ENCODE data around the gene PXK. TPM values are rescaled to one million over a fixed set of nuclear protein-coding genes. Genes with fewer than 3 reads are reported as not detected.
A peak's percentile ranks its signal among the peaks of the same experiment; 100 is the strongest.
"Not testable (repeated sequence)": the region's sequence is repeated elsewhere in the genome, so short reads cannot be mapped to it uniquely, and the experiment has no call there.

PXK gene
- polyA plus RNA-seq, 1 donor: 17.2 TPM

DNA sequence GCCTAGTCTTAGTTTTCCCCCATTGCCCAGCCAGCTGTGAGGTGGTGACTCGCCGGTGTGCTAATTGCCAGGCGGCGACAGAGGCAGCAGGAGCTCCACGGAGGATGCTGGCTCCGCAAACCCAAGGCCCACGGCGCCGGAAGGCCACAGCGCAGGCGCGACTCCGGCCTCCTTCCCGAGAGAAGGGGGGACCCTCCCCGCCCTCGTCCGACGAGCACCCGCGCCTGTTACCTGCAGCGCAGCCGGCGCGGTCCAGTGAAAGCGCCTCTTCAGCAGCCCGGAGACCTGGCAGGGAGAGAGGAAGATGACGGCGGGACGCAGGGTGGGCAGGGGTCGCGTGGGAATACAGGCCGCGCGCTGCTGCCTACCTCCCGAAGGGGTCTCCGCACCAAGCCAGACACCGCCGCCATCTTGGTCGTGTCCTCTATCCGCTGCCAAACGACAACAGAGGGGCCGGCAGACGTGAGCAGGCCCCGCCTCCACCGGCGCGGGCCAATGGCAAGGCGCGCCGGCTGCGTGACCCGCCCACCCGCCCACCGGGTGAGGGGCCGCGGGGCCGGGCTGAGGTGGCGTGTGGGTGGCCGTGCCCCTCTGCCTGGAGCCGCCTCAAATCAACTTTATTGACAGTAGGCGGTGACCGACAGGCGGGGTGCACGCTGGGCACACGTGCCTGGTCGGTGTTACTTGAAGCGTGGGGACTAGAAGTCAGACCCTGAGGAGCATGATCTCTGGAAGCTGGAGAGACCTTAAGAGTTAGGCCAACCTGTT lies 100.9 kb downstream of the PXK start, which contains the start of gene PDHB:
Gene PDHB, minus strand, starts transcription at position 433 of the 768 bp plus-strand sequence. Its CDS starts 23 bp downstream, at position 410.
- no CpG with 5 or more reads among the region's 67 CpGs for WGBS (ENCODE audit: insufficient coverage, low lambda C conversion rate)

DNA sequence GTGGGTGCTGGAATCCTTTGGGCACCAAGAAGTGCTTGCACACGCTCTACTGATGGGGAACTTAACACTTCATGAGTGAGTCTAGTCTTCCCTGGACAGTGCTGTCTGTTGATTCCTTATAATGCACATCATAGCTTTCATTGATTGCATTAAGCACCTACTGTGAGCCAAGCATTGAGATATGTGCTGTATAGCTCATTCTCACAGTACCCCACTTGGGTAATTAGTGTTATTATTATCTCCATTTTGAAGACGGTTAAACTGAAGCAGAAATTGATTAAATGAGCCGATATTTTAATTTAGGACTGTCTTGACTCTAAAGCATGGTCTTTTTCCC lies 101.4 kb downstream of the PXK start:
- peaks cover 7% of the 10 kb centered on the region for H3K4me1 ChIP-seq (ENCODE audit: control insufficient read depth, insufficient read depth, low read length)
- H3K27me3 ChIP-seq (ENCODE audit: control insufficient read depth, insufficient read depth, low read length): no peaks in the 10 kb centered on the region
- peak overlapping the region; percentile 99 for H3K4me3 ChIP-seq (ENCODE audit: low read length)
- WGBS (ENCODE audit: insufficient coverage, low lambda C conversion rate): no CpG with 5 or more reads among the region's 3 CpGs
- peak overlapping the region; percentile 35 for H3K27ac ChIP-seq (ENCODE audit: low read length)
- DNase-seq: no peak
- H3K9me3 ChIP-seq (ENCODE audit: control insufficient read depth, low read depth, low read length): no peaks in the 10 kb centered on the region
- peaks cover 28% of the 10 kb centered on the region for H3K36me3 ChIP-seq (ENCODE audit: control insufficient read depth, insufficient read depth, low read length)

More for the DNA sequence above, 100.9 kb downstream of the PXK start, which contains the start of gene PDHB:
- Histone ChIP-seq H3K9me3 (ENCODE audit: control insufficient read depth, low read depth, low read length) (no peaks in the 10 kb centered on the region), H3K4me1 (ENCODE audit: control insufficient read depth, insufficient read depth, low read length) (peaks cover 7% of the 10 kb centered on the region), H3K4me3 (ENCODE audit: low read length) (peak within 1 kb of the TSS; percentile 99), H3K27me3 (ENCODE audit: control insufficient read depth, insufficient read depth, low read length) (no peaks in the 10 kb centered on the region), H3K36me3 (ENCODE audit: control insufficient read depth, insufficient read depth, low read length) (peaks cover 34% of the 10 kb centered on the region), H3K27ac (ENCODE audit: low read length) (peak within 1 kb of the TSS; percentile 86)
- peak; percentile 86 to 96 for DNase-seq

DNA sequence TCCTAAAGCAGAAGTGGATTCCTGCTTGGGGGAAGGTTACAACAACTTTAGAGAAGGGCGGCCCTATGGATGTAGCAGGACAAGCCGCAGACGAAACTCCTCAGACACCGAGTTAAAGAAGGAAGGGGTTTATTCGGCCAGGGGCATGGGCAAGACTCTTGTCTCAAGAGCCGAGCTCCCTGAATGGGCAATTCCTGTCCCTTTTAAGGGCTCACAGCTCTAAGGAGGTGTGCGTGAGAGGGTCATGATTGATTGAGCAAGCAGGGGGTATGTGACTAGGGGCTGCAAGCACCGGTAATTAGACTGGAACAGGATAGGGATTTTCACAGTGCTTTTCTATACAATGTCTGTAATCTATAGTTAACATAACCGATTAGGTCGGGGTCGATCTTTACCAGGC lies 101.8 kb downstream of the PXK start:
- Histone ChIP-seq H3K4me1 (ENCODE audit: control insufficient read depth, insufficient read depth, low read length) (peaks cover 7% of the 10 kb centered on the region), H3K36me3 (ENCODE audit: control insufficient read depth, insufficient read depth, low read length) (peaks cover 25% of the 10 kb centered on the region), H3K9me3 (ENCODE audit: control insufficient read depth, low read depth, low read length) (no peaks in the 10 kb centered on the region), H3K27me3 (ENCODE audit: control insufficient read depth, insufficient read depth, low read length) (no peaks in the 10 kb centered on the region), H3K27ac (ENCODE audit: low read length) (no peak overlapping the region), H3K4me3 (ENCODE audit: low read length) (no peak overlapping the region)
- WGBS (ENCODE audit: insufficient coverage, low lambda C conversion rate): no CpG with 5 or more reads among the region's 11 CpGs
- DNase-seq: no peak

DNA sequence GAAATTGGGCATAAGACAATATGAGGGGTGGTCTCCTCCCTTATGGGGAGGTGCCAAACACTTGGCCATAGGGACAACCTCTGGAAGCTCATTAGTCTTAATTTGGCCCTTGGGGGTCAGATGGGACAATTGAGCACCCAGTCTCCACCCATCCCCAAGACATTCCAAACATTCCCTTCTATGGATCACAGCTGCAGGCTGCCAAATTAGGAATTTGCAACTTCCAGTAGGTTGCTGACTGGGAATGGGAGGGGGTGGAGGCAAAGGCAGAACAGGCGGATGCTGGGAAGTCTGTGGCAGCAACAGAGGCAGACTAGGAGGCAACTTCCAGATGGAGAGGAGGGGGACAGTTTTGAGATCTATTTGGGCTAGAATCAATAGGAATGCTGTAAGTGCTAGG lies 102.3 kb downstream of the PXK start:
- no CpG with 5 or more reads among the region's 1 CpG for WGBS (ENCODE audit: insufficient coverage, low lambda C conversion rate)
- no peak overlapping the region for H3K27ac ChIP-seq (ENCODE audit: low read length)

DNA sequence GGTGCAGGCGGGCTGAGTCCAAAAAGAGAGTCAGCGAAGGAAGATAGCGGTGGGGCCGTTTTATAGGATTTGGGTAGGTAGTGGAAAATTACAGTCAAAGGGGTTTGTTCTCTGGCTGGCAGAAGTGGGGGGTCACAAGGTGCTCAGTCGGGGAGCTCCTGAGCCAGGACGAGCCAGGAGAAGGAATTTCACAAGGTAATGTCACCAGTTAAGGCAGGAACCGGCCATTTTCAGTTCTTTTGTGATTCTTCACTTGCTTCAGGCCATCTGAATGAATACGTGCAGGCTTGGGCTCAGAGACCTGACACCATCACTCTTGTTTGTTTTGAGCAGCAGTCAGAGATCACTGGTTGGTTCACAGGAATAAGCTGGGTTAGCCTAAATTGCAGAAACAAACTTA lies 104.6 kb downstream of the PXK start:
- 80% methylated on average over 1 of the region's 8 CpGs for WGBS (ENCODE audit: insufficient coverage, low lambda C conversion rate)
- H3K4me3 ChIP-seq (ENCODE audit: low read length); H3K27me3 ChIP-seq (ENCODE audit: control insufficient read depth, insufficient read depth, low read length); H3K4me1 ChIP-seq (ENCODE audit: control insufficient read depth, insufficient read depth, low read length); H3K27ac ChIP-seq (ENCODE audit: low read length); DNase-seq; H3K9me3 ChIP-seq (ENCODE audit: control insufficient read depth, low read depth, low read length); H3K36me3 ChIP-seq (ENCODE audit: control insufficient read depth, insufficient read depth, low read length): not testable (repeated sequence)

More for the DNA sequence above, 102.3 kb downstream of the PXK start:
- no peak overlapping the region for H3K4me3 ChIP-seq (ENCODE audit: low read length)
- no peaks in the 10 kb centered on the region for H3K27me3 ChIP-seq (ENCODE audit: control insufficient read depth, insufficient read depth, low read length)
- no peaks in the 10 kb centered on the region for H3K9me3 ChIP-seq (ENCODE audit: control insufficient read depth, low read depth, low read length)
- no peak for DNase-seq
- peaks cover 20% of the 10 kb centered on the region for H3K36me3 ChIP-seq (ENCODE audit: control insufficient read depth, insufficient read depth, low read length)
- peaks cover 7% of the 10 kb centered on the region for H3K4me1 ChIP-seq (ENCODE audit: control insufficient read depth, insufficient read depth, low read length)

DNA sequence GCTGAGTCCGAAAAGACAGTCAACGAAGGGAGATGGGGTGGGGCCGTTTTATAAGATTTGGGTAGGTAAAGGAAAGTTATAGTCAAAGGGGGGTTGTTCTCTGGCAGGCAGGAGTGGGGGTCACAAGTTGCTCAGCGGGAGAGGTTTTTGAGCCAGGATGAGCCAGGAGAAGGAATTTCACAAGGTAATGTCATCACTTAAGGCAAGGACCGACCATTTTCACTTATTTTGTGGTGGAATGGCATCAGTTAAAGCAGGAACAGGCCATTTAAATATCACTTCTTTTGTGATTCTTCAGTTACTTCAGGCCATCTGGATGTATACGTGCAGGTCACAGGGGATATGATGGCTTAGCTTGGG lies 108.3 kb downstream of the PXK start:
- not testable (repeated sequence) for H3K9me3 ChIP-seq (ENCODE audit: control insufficient read depth, low read depth, low read length); H3K36me3 ChIP-seq (ENCODE audit: control insufficient read depth, insufficient read depth, low read length); H3K4me1 ChIP-seq (ENCODE audit: control insufficient read depth, insufficient read depth, low read length); DNase-seq; H3K4me3 ChIP-seq (ENCODE audit: low read length); H3K27me3 ChIP-seq (ENCODE audit: control insufficient read depth, insufficient read depth, low read length); H3K27ac ChIP-seq (ENCODE audit: low read length)
- WGBS (ENCODE audit: insufficient coverage, low lambda C conversion rate): 95% methylated on average over 3 of the region's 6 CpGs

DNA sequence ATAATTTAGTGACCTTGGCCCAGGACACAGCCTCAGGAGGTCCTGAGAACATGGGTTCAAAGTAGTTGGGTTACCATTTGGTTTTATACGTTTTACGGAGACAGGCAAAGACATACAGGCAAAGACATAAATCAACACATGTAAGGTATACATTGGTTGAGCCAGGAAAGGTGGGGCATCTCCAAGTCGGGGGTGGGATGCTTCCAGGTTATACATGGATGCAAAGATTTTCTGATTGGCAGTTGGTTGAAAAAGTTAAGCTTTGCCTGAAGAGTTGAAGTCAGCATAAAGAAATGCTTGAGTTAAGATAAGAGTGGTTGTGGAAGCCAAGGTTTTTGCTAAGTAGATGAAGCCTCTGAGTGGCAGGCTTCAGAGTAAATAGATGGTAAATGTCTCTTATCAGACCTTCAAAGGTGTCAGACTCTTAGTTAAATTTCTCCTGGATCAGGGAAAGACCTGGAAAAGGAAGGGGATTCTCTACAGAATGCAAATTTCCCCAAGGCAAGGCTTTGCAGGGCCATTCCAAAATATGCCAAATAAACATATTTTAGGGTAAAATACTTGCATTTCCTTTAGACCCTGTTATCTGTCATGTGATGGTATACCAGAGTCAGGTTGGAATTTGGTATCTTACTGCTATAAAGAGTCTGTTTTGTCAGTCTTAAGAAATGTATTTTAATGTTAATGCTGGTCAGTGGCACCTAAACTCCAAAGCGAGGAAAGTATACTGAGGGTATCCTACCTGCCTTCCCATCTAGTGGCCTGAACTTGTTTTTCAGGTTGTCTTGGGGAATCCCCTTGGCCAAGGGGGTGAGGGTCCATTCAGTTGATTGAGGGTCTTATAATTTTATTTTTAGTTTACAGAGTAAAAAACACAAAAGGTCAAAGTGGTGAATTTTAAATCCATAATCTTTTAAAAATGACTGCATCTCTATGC lies 109.1 kb downstream of the PXK start:
- Histone ChIP-seq H3K27me3 (ENCODE audit: control insufficient read depth, insufficient read depth, low read length) (no peaks in the 10 kb centered on the region), H3K36me3 (ENCODE audit: control insufficient read depth, insufficient read depth, low read length) (no peaks in the 10 kb centered on the region), H3K27ac (ENCODE audit: low read length) (no peak overlapping the region), H3K4me3 (ENCODE audit: low read length) (no peak overlapping the region), H3K9me3 (ENCODE audit: control insufficient read depth, low read depth, low read length) (no peaks in the 10 kb centered on the region), H3K4me1 (ENCODE audit: control insufficient read depth, insufficient read depth, low read length) (no peaks in the 10 kb centered on the region)
- no CpG with 5 or more reads among the region's 4 CpGs for WGBS (ENCODE audit: insufficient coverage, low lambda C conversion rate)
- no peak for DNase-seq

DNA sequence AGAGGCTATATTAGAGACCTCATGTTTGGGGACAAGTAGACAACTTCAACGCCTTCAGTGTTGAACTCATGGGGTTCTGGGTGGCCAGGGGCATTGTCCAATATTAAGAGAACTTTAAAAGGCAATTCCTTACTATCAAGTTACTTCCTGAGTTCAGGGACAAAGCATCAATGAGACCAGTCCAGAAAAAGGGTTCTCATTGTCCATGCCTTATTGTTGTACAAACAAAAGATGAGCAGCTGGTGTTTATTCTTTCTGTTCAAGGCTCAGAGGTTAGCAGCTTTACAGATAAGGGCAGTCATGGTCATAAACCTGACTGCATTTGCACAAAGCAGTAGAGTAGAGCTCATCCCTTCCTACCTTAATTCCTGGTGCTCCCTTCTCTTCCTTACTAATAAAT lies 119.5 kb downstream of the PXK start:
- H3K9me3 ChIP-seq (ENCODE audit: control insufficient read depth, low read depth, low read length): peaks cover 13% of the 10 kb centered on the region
- peaks cover 7% of the 10 kb centered on the region for H3K4me1 ChIP-seq (ENCODE audit: control insufficient read depth, insufficient read depth, low read length)
- WGBS (ENCODE audit: insufficient coverage, low lambda C conversion rate): no CpG with 5 or more reads among the region's 1 CpG
- H3K36me3 ChIP-seq (ENCODE audit: control insufficient read depth, insufficient read depth, low read length): no peaks in the 10 kb centered on the region
- no peak overlapping the region for H3K4me3 ChIP-seq (ENCODE audit: low read length)
- DNase-seq: peak in 1 of 2 donors; percentile 54
- no peak overlapping the region for H3K27ac ChIP-seq (ENCODE audit: low read length)
- no peaks in the 10 kb centered on the region for H3K27me3 ChIP-seq (ENCODE audit: control insufficient read depth, insufficient read depth, low read length)

DNA sequence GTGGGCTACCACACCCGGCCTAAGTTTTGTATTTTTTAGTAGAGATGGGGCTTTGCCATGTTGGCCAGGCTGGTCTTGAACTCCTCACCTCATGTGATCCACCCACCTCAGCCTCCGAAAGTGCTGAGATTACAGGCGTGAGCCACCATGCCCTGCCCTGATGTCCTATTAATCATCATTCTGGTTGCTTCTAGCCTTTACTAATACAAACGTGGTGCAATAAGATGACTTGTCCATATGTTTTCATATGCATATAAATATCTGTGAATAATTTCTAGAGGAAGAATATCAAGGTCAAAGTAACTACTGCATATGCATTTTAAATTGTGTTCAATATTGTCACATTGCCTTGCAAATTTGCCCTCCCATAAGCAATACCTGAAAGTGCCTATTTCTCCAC lies 126.5 kb downstream of the PXK start:
- peaks cover 12% of the 10 kb centered on the region for H3K4me1 ChIP-seq (ENCODE audit: control insufficient read depth, insufficient read depth, low read length)
- DNase-seq: no peak
- WGBS (ENCODE audit: insufficient coverage, low lambda C conversion rate): no CpG with 5 or more reads among the region's 4 CpGs
- H3K27ac ChIP-seq (ENCODE audit: low read length): no peak overlapping the region
- H3K36me3 ChIP-seq (ENCODE audit: control insufficient read depth, insufficient read depth, low read length): no peaks in the 10 kb centered on the region
- no peak overlapping the region for H3K4me3 ChIP-seq (ENCODE audit: low read length)
- H3K27me3 ChIP-seq (ENCODE audit: control insufficient read depth, insufficient read depth, low read length): no peaks in the 10 kb centered on the region
- peaks cover 14% of the 10 kb centered on the region for H3K9me3 ChIP-seq (ENCODE audit: control insufficient read depth, low read depth, low read length)

DNA sequence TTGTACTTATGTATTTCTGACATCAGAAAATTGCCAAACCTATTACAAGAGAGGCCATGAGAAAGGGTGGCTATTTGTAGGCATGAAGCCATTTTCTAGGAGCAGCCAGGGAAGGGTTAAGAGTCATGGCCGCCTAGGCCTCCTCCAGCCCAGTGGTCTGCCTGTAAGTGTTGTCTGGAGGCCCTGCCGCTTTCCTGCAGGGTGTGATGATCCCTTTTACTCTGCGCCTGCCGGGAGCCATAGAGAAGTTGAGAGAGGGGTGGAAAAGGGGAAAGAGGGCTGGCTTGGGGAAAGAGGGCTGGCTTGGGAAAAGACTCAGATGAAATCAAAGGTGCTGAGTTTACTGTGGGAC lies 130.1 kb downstream of the PXK start:
- DNase-seq: no peak
- WGBS (ENCODE audit: insufficient coverage, low lambda C conversion rate): no CpG with 5 or more reads among the region's 4 CpGs
- peaks cover 12% of the 10 kb centered on the region for H3K4me1 ChIP-seq (ENCODE audit: control insufficient read depth, insufficient read depth, low read length)
- H3K4me3 ChIP-seq (ENCODE audit: low read length): no peak overlapping the region
- no peaks in the 10 kb centered on the region for H3K36me3 ChIP-seq (ENCODE audit: control insufficient read depth, insufficient read depth, low read length)
- H3K9me3 ChIP-seq (ENCODE audit: control insufficient read depth, low read depth, low read length): peaks cover 4% of the 10 kb centered on the region
- H3K27ac ChIP-seq (ENCODE audit: low read length): peak overlapping the region; percentile 64
- H3K27me3 ChIP-seq (ENCODE audit: control insufficient read depth, insufficient read depth, low read length): no peaks in the 10 kb centered on the region
